Left hindlimb (tissue), 1 donor: ENCODE measurements around the gene ACSS3.
"Not testable (repeated sequence)": the region's sequence is repeated elsewhere in the genome, so short reads cannot be mapped to it uniquely, and the experiment has no call there.

Experiments used
- DNase-seq: peaks from one replicate; pipeline ENCODE4 v3.0.0-alpha.2; 2018

The ACSS3 gene

GRCh38 chr12:81168445-81168844, 90.6 kb downstream of the ACSS3 start:
- no peak for DNase-seq

GRCh38 chr12:81170072-81170471, 92.2 kb downstream of the ACSS3 start:
- no peak for DNase-seq

DNA sequence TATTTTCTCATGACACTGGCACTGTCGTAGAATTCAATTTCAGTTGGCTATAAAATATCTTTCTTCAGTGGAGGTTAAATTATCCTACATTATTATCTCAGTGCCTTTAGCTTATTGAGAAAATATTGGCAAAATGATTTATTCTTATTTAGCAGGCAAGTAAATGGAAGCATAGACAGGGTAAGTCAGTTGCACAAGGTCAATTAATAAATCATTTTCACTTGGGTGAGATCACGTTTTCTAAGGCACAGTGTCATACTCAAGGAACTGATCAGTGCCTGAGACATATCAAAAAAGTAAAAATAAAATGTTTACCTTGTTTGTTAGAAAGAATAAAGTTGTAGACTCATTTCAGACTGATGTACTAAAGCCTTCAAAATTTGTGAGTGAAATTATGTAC, 95.0 kb downstream of the ACSS3 start:
- DNase-seq, result no peak

GRCh38 chr12:81174664-81175063, 96.8 kb downstream of the ACSS3 start:
- no peak for DNase-seq

DNA sequence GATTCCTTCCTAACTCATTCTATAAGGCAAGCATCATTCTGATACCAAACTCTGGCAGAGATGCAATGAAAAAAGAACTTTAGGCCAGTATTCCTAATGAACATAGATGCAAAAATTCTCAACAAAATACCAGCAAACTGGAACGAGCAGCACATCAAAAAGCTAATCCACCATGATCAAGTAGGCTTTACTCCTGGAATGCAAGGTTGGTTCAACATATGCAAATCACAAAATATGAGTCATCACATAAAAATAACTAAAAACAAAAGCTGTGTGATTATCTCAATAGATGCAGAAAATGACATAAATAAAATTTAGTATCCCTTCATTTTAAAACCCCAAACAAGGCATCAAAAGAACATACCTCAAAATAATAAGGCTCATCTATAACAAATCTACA, 98.9 kb downstream of the ACSS3 start:
- DNase-seq, result no peak

DNA sequence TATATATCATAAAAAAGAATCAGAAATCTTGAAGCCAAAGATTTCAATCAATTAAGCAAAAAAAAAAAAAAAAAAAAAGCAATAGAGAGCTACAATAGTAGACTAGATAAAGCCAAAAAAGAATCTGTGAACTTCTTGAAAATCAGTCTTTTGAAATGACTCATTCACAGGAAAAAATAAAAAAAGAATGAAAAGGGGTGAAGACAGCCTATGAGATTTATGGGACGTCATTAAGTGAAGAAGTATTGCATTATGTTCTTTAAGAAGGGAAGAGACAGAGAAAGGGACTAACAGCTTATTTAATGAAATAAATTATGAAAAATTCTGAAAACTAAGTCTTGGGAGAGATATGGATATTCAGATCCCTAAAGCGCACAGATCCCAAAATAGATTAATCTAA, 103.8 kb downstream of the ACSS3 start:
- no peak for DNase-seq

DNA sequence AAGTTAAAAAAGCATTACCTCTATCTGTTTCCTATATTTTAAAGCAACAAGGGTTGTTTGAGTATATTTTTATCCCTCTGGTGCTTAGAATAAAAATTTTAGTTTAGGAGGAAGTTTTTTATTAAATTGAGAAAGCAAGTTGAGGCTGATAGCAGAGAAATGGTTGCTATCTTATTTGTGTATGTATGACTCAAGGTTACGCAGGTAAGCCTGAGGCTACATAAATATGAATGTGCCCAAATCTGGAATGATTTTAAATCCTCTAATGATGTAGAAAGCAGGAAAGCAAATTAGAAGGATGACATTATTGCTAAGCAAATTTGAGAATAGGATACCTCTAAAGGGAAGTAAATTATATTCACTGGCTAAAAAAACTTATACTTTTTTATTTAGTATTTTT, 109.8 kb downstream of the ACSS3 start:
- no peak for DNase-seq

DNA sequence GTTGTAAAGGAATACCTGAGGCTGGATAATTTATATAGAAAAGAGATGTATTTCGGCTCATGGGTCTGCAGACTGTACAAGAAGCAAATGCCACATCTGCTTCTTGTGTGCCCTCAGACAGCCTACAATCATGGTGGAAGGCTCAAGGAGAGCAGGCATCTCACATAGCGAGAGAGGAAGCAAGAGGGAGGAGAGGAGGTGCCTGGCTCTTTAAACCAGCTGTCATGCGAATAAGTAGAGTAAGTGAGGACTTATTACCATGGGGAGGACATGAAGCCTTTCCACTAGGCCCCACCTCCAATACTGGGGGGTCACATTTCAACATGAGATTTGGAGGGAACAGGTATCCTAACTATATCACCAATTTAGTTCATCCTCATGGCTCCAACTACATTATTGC, 118.7 kb downstream of the ACSS3 start:
- no peak for DNase-seq

DNA sequence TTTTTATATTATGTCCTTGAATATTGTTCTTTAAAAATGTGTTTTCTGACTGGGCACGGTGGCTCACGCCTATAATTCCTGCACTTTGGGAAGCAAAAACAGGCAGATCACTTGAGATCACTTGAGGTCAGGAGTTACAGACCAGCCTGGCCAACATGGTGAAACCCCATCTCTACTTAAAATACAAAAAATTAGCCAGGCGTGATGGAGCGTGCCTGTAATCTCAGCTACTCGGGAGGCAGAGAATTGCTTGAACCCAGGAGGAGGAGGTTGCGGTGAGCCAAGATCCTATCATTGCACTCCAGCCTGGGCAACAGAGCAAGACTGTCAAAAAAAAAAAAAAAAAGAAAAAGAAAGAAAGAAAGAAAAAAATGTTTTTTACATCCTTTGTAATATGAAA, 122.7 kb downstream of the ACSS3 start:
- DNase-seq, result not testable (repeated sequence)

DNA sequence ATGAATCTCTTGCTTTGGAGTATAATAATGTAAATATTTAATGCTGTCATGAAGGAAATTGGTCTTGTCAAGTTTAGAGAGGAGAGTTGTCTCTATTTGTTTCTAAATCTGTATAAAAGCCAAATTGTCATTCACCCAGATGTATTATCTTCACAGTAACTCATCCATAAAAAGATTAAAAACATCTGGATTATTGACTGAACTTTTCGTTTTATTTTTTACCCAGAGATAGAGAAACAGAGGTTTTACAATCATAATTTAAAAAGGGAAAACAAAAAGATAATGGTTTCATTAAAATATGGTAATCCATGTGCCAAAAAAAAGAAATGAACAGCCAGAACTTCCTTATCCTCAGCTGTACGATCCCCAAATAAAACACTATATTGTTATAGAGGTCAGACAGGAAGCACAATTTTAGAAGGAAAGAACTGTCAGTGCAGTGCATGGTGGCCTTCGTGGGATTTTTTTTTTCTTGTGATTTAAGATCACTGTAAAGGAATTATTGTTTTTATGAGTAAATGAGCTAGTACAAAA, 125.9 kb downstream of the ACSS3 start:
- no peak for DNase-seq

DNA sequence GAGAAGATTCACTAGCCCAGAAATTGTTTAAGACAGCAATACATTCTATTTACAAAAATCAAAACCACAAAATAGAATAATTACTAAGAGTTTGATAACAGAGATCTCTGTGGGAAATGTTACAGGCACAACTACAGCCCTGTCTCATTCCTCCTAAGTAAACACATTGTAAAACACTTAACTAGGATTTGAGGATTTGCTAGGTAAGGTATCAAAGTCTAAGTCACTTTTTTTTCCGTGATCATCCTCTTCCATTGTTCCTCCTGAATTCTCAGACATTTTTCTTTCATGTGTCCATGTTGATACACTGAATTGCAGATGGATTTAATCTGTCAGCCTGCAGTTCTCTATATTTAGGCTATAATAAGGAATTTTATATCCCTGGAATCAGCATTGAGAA, 127.5 kb downstream of the ACSS3 start:
- DNase-seq, result no peak

DNA sequence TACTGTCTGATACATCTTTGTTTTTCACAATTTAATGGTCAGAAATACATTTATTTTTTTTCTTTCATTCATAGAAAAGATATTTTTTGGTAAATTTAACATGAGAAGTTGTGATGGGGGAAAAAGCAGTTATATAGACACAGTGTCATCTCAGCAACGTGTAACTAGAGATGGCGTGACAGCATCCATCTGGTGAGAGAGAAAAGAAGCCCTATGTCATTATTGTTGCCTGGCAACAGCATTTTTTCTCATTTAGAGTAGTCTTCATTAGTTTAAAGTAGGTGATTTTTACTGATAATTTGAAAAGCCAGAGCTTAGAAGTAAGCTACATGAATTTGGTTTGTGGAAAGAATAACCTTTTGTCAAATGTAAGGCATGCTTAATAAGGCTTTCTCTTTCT, 128.6 kb downstream of the ACSS3 start:
- no peak for DNase-seq

- DNase-seq, result no peak
These were observed 129.3 kb downstream of the ACSS3 start for GRCh38 chr12:81207173-81207572.

DNA sequence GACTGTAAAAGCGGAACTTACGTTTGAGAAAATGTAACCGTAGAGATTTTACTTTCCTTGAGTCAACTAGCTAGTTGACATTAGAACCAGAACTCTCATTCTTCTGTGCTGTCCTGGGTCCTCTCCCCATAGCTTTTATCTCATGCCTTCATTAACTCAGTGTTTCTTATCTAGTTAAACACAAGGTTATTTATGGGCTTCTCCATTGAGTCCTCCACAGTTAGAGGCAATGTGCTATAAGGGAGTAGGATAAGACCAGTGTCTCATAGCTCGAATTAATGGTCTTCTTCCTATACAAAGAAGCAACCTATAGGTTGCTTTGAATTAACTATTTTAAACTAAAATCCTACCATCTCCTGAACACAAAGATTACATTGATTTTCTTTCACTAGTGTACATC, 129.8 kb downstream of the ACSS3 start:
- DNase-seq, result no peak

DNA sequence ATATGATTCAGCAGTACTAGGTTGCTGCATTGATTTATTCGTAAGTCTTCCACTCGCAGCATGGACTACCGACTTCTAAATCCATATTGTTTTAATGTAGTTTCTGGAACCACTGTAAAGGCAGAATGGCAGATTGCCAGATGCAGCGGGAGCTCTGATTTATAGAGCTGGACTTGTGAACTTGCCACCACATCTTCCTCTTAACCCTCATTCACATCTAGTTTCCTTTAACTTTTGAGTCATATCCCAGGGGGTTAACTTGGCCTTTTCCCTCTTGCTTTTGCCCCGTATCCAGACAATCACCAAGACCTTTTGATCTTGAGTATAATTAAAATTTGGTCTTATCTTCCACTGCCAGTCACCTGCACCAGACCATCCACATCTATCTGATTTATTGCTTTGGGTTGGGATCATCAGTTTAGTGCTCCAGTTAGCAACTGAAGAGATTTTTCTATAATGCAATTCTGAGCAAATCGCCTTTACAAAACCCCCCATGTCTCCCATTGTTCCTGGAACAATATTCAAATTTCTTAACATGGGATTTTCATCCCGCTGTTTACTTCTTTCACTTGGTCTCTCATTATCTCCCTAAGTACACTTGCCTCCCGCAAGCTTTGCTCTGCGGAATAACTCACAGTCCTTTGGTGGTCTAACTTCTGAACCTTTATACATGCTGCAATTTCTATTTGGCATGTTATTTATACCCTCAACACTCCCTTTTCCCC, 130.5 kb downstream of the ACSS3 start:
- DNase-seq, result peak; percentile 30

GRCh38 chr12:81209012-81209411, 131.1 kb downstream of the ACSS3 start:
- no peak for DNase-seq

DNA sequence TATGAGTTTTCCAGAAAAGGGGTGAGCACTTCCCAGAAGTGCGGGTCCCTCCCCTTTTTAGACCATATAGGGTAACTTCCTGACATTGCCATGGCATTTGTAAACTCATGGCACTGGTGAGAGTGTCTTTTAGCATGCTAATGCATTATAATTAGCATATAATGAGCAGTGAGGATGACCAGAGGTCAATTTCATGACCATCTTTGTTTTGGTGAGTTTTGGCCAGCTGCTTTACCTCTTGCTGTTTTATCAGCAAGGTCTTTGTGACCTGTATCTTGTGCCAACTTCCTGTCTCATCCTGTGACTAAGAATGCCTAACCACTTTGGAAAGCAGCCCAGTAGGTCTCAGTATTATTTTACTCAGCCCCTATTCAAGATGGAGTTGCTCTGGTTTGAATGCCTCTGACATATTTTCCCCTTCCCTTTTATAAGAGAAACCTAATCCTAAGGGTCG, 131.9 kb downstream of the ACSS3 start:
- not testable (repeated sequence) for DNase-seq

DNA sequence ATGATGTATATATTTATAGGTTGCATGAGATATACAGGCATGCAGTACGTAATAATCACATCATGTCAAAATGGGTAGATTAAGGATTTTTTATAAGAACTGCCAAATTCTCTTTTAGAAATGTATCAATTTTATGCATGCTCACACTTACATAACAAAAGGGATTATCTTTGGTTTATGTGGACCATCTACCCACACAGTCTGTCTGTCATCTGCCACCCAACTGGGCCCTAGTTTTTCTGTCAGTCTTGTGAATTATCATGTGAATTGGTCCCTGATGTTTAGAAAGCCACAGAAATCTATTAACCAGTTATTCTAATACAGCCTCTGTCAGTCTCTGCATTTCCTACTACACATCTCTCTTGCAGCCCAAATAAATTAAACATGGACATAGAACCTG, 133.4 kb downstream of the ACSS3 start:
- DNase-seq, result no peak

DNA sequence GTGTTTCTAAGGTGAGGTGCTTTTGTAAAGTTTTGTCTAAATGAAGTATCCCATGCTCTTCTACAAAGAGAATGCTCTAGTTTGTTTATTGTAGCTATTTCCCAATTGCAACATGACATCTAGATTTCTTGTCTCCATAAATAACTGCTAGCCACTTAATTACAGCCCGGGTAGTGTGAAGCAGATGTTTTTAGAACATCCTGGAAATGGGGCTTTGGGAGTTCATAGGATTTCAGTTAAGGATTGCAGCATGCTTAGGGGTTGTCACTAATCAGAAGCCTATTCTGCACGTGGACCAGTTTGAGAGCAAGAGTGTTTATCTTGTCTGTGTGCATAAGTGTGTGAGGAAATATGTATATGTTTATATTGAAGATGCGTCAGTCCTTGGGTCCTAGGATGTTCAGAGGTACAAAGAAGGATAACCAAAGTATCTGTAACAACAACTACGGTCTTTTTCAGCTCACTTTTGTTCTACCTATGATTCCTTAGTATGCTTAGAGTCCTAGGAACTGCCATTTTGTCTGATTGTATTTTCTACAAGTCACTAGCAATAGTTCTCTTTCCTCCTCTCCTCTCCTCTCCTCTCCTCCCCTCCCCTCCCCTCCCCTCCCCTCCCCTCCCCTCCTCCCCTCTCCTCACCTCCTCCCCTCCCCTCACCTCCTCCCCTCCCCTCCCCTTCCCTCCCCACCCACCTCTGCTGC, 135.3 kb downstream of the ACSS3 start:
- no peak for DNase-seq

- DNase-seq, result no peak
These were observed 138.9 kb downstream of the ACSS3 start for GRCh38 chr12:81216739-81217138.

DNA sequence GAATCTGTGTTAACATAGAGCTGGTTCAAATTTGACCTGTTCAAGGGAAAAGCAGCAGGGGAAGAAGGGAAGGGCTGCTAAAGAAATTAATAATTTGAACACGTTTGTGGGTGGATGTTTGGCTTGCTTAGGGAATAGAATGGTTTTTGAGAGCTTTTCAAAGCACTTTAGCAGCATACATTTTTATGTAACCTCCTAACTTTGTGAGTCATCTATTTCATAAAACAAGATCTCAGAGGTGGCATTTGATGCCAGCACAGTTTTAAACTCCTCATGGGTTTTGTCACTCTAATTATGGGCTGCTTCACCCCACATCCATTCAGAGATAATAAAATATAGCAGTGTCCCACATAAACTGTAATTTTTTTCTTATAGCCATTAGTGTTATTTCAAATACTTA, 143.8 kb downstream of the ACSS3 start:
- no peak for DNase-seq

- DNase-seq, result no peak
These were observed 145.1 kb downstream of the ACSS3 start for GRCh38 chr12:81222846-81223592.

DNA sequence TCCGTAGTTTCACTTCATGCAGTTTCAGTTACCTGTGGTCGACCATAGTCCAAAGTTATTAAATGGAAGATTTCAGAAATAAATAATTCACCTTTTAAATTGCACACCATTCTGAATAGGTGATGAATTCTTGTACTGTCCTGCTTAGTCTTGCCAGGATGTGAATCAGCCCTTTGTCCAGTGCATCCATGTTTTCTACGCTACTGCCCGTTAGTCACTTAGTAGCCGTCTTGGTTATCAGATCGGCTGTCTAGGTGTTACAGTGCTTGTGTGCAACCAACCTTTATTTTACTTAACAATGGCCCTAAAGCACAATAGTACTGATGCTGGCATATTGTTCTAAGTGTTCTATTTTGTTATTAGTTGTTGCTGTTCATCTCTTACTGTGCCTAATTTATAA, 146.7 kb downstream of the ACSS3 start:
- DNase-seq, result no peak

DNA sequence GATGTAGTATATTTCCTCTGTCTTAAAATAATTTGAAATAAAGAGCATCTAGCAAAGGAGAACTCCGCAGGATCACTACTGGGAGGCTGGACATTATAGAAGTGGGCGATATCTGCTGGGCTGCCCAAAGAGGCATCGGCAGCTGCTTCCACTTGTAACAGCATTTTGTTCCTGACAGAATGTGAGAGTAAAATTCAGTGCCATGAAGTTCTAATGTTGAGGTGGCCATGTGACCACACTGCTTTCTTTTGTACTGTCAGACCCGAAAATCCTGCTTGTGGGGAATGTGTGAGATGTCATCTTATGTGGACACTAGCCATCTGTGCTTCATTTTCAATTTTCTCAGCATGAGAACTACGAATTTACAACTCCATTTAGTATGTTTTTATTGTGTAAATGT, 151.9 kb downstream of the ACSS3 start:
- no peak for DNase-seq
